Calu3 (cell line): ENCODE results near the gene CAV1. TPM values are rescaled to one million over a fixed set of nuclear protein-coding genes. Genes with fewer than 3 reads are reported as not detected.

Experiments
- BruUV-seq: library from RNA; stranded (reverse); fragments of 400-500 nt; replicated peaks from 2 replicates; lab custom pipeline; 2021; lab: Mats Ljungman, UMichigan
- CTCF ChIA-PET: fragments of 300-600 bp; sonication (Branson Sonifier 250); formaldehyde crosslinking; loops from one replicate; lab custom pipeline; 2022; ENCODE audit warnings: antibody characterized with exemption; lab: Charles Lee
- DNase-seq: peaks from one replicate; pipeline ENCODE4 v3.0.0; 2022
- H3K27ac Mint-ChIP-seq: one replicate; pipeline ENCODE4 v1.8.0; 2022; ENCODE audit warnings: mixed read lengths; ENCODE audit not compliant: unreplicated experiment
- H3K27me3 Mint-ChIP-seq: one replicate; pipeline ENCODE4 v1.8.0; 2022; ENCODE audit warnings: mixed read lengths; ENCODE audit not compliant: unreplicated experiment
- H3K36me3 Mint-ChIP-seq: one replicate; pipeline ENCODE4 v1.8.0; 2022; ENCODE audit warnings: mild to moderate bottlenecking, moderate library complexity, mixed read lengths; ENCODE audit not compliant: insufficient read depth, unreplicated experiment
- H3K4me1 Mint-ChIP-seq: one replicate; pipeline ENCODE4 v1.8.0; 2022; ENCODE audit warnings: mild to moderate bottlenecking, low read depth, mixed read lengths; ENCODE audit not compliant: unreplicated experiment
- H3K4me3 Mint-ChIP-seq: one replicate; pipeline ENCODE4 v1.8.0; 2022; ENCODE audit warnings: mild to moderate bottlenecking, low read depth, moderate library complexity, mixed read lengths; ENCODE audit not compliant: unreplicated experiment
- H3K9me3 Mint-ChIP-seq: one replicate; pipeline ENCODE4 v1.8.0; 2022; ENCODE audit warnings: low read depth, mixed read lengths; ENCODE audit not compliant: unreplicated experiment
- intact Hi-C: fragments of 100-400 bp; cut with micrococcal nuclease; formaldehyde crosslinking; loops from one replicate; pipeline ENCODE4 v1.10.0; 2022; ENCODE audit not compliant: unreplicated experiment
- total RNA-seq: library from RNA; stranded (reverse); gene quantifications from 2 replicates; pipeline ENCODE4 v1.2.3, GENCODE V29; 2022
- TF ChIP-seq, protein P1 (sequence below): fragments of 200-600 bp; IDR thresholded peaks from one replicate; pipeline ENCODE4 v1.8.0; 2022; ENCODE audit warnings: antibody characterized with exemption; ENCODE audit not compliant: unreplicated experiment

The CAV1 gene
- total RNA-seq, 1 experiment from 2014 or later: 15.9 TPM

DNA sequence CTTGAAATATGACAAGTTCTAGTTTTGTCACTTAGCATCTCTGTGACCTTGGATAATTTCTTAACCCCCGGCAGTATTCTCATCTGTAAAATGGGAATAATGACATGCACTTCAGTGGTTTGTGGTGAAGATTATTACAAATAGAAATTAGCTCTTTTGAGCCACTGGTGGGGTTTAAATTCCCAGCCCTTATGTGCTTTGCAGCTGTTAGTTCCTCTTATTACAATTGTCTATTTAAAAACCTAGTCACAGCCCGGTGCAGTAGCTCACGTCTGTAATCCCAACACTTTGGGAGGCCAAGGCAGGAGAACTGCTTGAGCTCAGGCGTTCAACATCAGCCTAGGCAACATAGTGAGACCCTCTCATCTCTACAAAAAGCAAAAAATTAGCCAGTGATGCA is 30.1 kb downstream of the CAV1 start:
- intact Hi-C loops: no loop called here
- CTCF ChIA-PET: interaction anchor here (0.6 kb wide), 1 partner anchor 299 kb away, joined by 5 read pairs; no protein-coding TSS in a partner anchor

DNA sequence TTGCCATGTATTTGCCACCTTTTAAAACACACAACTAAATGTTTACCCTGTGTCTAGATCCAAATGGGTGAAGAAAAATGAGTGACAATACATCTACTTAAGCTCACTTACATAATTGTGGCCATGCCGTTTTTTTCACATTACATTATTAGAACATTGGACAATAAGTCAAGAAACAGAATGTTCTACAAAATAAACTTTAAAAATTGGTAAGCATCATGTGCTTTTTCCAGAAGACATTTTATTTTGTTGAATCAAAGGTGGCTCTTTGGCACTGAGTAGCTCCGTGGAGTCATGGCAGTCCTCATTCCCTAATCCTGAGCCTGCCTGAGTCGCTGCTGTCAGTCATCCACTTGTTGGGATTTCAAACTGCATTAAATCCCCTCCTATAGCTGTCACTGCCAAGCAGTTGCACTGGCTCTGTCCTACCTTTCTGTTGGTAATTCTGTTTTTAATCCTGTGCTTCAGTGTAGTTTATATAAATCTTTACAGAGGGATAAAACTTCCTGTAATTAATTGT is 32.3 kb downstream of the CAV1 start:
- intact Hi-C loops: no loop called here
- H3K4me1 Mint-ChIP-seq: no peaks in the 10 kb centered on the region
- H3K36me3 Mint-ChIP-seq: no peaks in the 10 kb centered on the region
- DNase-seq: no peak
- CTCF ChIA-PET: no interaction called here
- no TSS peak for BruUV-seq
- TF ChIP-seq, protein P1, sequence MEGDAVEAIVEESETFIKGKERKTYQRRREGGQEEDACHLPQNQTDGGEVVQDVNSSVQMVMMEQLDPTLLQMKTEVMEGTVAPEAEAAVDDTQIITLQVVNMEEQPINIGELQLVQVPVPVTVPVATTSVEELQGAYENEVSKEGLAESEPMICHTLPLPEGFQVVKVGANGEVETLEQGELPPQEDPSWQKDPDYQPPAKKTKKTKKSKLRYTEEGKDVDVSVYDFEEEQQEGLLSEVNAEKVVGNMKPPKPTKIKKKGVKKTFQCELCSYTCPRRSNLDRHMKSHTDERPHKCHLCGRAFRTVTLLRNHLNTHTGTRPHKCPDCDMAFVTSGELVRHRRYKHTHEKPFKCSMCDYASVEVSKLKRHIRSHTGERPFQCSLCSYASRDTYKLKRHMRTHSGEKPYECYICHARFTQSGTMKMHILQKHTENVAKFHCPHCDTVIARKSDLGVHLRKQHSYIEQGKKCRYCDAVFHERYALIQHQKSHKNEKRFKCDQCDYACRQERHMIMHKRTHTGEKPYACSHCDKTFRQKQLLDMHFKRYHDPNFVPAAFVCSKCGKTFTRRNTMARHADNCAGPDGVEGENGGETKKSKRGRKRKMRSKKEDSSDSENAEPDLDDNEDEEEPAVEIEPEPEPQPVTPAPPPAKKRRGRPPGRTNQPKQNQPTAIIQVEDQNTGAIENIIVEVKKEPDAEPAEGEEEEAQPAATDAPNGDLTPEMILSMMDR: no peak
- no peak overlapping the region for H3K4me3 Mint-ChIP-seq
- no peak overlapping the region for H3K27ac Mint-ChIP-seq
- no peaks in the 10 kb centered on the region for H3K27me3 Mint-ChIP-seq
- no peaks in the 10 kb centered on the region for H3K9me3 Mint-ChIP-seq

More for the DNA sequence above, 30.1 kb downstream of the CAV1 start:
- Mint-ChIP-seq H3K4me1 (no peaks in the 10 kb centered on the region), H3K27me3 (no peaks in the 10 kb centered on the region), H3K36me3 (no peaks in the 10 kb centered on the region), H3K9me3 (no peaks in the 10 kb centered on the region), H3K4me3 (no peak overlapping the region), H3K27ac (no peak overlapping the region)
- no TSS peak for BruUV-seq
- no peak for DNase-seq
- TF ChIP-seq, protein P1: no peak

DNA sequence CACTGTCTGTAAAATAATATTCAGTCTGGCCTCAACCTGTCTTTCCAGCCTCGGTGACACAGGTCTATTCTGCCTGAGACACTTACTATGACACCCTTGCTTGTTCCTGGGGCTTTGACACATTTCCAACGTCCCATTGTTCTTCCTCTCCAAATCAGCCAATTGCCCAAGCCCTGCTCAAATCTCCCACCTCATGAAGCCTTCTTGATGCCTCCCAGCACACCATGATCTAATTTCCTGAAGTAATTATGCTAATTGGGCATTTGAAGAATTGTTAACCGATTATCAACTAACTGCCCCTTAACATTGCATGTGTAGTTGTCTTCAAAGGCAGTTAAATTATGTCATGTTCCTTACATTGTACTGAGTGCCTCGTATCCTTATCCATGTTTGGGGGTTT is 33.1 kb downstream of the CAV1 start:
- Mint-ChIP-seq H3K4me3 (no peak overlapping the region), H3K4me1 (no peaks in the 10 kb centered on the region), H3K9me3 (no peaks in the 10 kb centered on the region), H3K27me3 (no peaks in the 10 kb centered on the region), H3K27ac (no peak overlapping the region), H3K36me3 (no peaks in the 10 kb centered on the region)
- intact Hi-C loops: no loop called here
- TF ChIP-seq, protein P1: no peak
- BruUV-seq: no TSS peak
- no peak for DNase-seq
- CTCF ChIA-PET: no interaction called here

DNA sequence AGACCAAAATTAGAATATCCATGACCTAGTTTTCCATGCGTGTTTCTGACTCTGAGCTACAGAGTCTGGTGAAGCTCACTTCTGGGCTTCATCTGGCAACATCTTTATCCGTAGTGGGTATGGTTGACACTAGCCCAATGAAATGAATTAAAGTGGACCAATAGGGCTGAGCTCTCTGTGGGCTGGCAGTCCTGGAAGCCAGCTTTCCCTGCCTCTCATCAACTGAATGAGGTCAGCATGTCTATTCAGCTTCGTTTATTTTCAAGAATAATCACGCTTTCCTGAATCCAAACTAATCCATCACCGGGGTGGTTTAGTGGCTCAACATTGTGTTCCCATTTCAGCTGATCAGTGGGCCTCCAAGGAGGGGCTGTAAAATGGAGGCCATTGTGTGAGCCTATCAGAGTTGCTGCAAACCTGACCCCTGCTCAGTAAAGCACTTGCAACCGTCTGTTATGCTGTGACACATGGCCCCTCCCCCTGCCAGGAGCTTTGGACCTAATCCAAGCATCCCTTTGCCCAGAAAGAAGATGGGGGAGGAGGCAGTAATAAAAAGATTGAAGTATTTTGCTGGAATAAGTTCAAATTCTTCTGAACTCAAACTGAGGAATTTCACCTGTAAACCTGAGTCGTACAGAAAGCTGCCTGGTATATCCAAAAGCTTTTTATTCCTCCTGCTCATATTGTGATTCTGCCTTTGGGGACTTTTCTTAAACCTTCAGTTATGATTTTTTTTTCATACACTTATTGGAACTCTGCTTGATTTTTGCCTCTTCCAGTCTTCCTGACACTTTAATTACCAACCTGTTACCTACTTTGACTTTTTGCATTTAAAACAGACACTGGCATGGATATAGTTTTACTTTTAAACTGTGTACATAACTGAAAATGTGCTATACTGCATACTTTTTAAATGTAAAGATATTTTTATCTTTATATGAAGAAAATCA is 35.5 kb downstream of the CAV1 start:
- intact Hi-C loops: no loop called here
- no peak overlapping the region for H3K27ac Mint-ChIP-seq

More for the DNA sequence above, 35.5 kb downstream of the CAV1 start:
- H3K27me3 Mint-ChIP-seq: no peaks in the 10 kb centered on the region
- DNase-seq: no peak
- no peak overlapping the region for H3K4me3 Mint-ChIP-seq
- no peaks in the 10 kb centered on the region for H3K9me3 Mint-ChIP-seq
- TF ChIP-seq, protein P1: no peak
- no TSS peak for BruUV-seq
- no peaks in the 10 kb centered on the region for H3K36me3 Mint-ChIP-seq
- CTCF ChIA-PET: no interaction called here
- H3K4me1 Mint-ChIP-seq: no peaks in the 10 kb centered on the region
